HepG2 (cell line): Measurements from ENCODE around the gene RAB15.

ENCODE experiments used
- ISX ChIP-seq: sonication (generic); formaldehyde crosslinking; conservative IDR thresholded peaks from 2 replicates; pipeline ENCODE4 v1.5.0; 2020; ENCODE audit warnings: missing genetic modification reagents
- MLXIP ChIP-seq: sonication (generic); formaldehyde crosslinking; IDR thresholded peaks from 2 replicates; pipeline ENCODE4 v1.9.0; 2021; ENCODE audit warnings: missing genetic modification reagents, borderline replicate concordance
- REL ChIP-seq: sonication (generic); formaldehyde crosslinking; conservative IDR thresholded peaks from 2 replicates; pipeline ENCODE4 v1.8.0; 2022; ENCODE audit warnings: mild to moderate bottlenecking, missing genetic modification reagents, moderate library complexity

- TF ChIP-seq MLXIP (CRISPR knock-in tag) (no peak), REL (CRISPR knock-in tag) (no peak), ISX (CRISPR knock-in tag) (no peak)
Measured at GRCh38 chr14:65007202-65007601, 35.1 kb upstream of the RAB15 start.
